ENCODE results near the gene INCA1. TPM values are rescaled to one million over a fixed set of nuclear protein-coding genes. Genes with fewer than 3 reads are reported as not detected.

Gene INCA1
- total and polyA plus RNA-seq, 2 experiments from 2014 or later: 2.7 to 4.1 TPM

- H3K27ac ChIP-seq: peak within 1 kb of the TSS; percentile 95
- H3K4me2 ChIP-seq: peak within 1 kb of the TSS; percentile 94
- peaks cover 24% of the 10 kb centered on the region for H3K4me1 ChIP-seq (ENCODE audit: insufficient read depth)
- peak within 1 kb of the TSS; percentile 72 for H3K4me3 ChIP-seq
- peak within 1 kb of the TSS; percentile 37 for H2AFZ ChIP-seq
- no peaks in the 10 kb centered on the region for H3K9me3 ChIP-seq (ENCODE audit: low read depth)
- no peaks in the 10 kb centered on the region for H3K27me3 ChIP-seq
- WGBS (ENCODE audit: low lambda C conversion rate, missing lambda C conversion rate): under 1% methylated on average over 65 of the region's 72 CpGs
- no peaks in the 10 kb centered on the region for H3K9me2 ChIP-seq (replicated peaks; ENCODE audit: insufficient read depth)
- H4K20me1 ChIP-seq (ENCODE audit: insufficient read depth, poor library complexity, severe bottlenecking): peaks cover 5% of the 10 kb centered on the region
- H3K36me3 ChIP-seq (replicated peaks; ENCODE audit: insufficient read depth, low read depth): no peaks in the 10 kb centered on the region
- TF ChIP-seq EZH2 (IDR thresholded peaks at IDR 0.05; ENCODE audit: borderline replicate concordance) (no peak), CTCF (IDR thresholded peaks at IDR 0.05; ENCODE audit: poor library complexity) (no peak), EZH2phosphoT487 (IDR thresholded peaks at IDR 0.05; ENCODE audit: low read depth, severe bottlenecking, unreplicated experiment) (no peak)
- peaks cover 55% of the 10 kb centered on the region for H3K79me2 ChIP-seq
- peak; percentile 99 for DNase-seq (ENCODE audit: low spot score)
Measured at GRCh38 chr17:4939796-4940554, 57.3 kb downstream of the INCA1 start, which contains the start of the genes RNF167 and SLC25A11. Gene RNF167, plus strand, starts transcription at chr17:4940268. Its CDS starts 642 bp downstream, at chr17:4940910. Gene SLC25A11, minus strand, starts transcription at chr17:4940046. Its CDS starts 136 bp downstream, at chr17:4939910.

GRCh38 chr17:4939546-4939795 lies 57.9 kb downstream of the INCA1 start:
- peaks cover 23% of the 10 kb centered on the region for H3K4me1 ChIP-seq (ENCODE audit: insufficient read depth)
- peak overlapping the region; percentile 94 for H3K4me2 ChIP-seq
- H3K27me3 ChIP-seq: no peaks in the 10 kb centered on the region
- peak overlapping the region; percentile 63 for H3K4me3 ChIP-seq
- no peaks in the 10 kb centered on the region for H3K36me3 ChIP-seq (replicated peaks; ENCODE audit: insufficient read depth, low read depth)
- 0% methylated on average over 15 of the region's 16 CpGs for WGBS (ENCODE audit: low lambda C conversion rate, missing lambda C conversion rate)
- H4K20me1 ChIP-seq (ENCODE audit: insufficient read depth, poor library complexity, severe bottlenecking): no peaks in the 10 kb centered on the region
- no peaks in the 10 kb centered on the region for H3K9me3 ChIP-seq (ENCODE audit: low read depth)
- H3K79me2 ChIP-seq: peaks cover 50% of the 10 kb centered on the region
- no peaks in the 10 kb centered on the region for H3K9me2 ChIP-seq (replicated peaks; ENCODE audit: insufficient read depth)
- DNase-seq (ENCODE audit: low spot score): no peak
- H3K27ac ChIP-seq: peak overlapping the region; percentile 95
- TF ChIP-seq EZH2 (IDR thresholded peaks at IDR 0.05; ENCODE audit: borderline replicate concordance): no peak
- no peak for TF ChIP-seq CTCF (IDR thresholded peaks at IDR 0.05; ENCODE audit: poor library complexity)
- no peak for TF ChIP-seq EZH2phosphoT487 (IDR thresholded peaks at IDR 0.05; ENCODE audit: low read depth, severe bottlenecking, unreplicated experiment)
- peak overlapping the region; percentile 26 for H2AFZ ChIP-seq

- H3K4me1 ChIP-seq (ENCODE audit: insufficient read depth): peaks cover 23% of the 10 kb centered on the region
- H3K4me3 ChIP-seq: peak overlapping the region; percentile 63
- H2AFZ ChIP-seq: peak overlapping the region; percentile 26
- DNase-seq (ENCODE audit: low spot score): no peak
- no peaks in the 10 kb centered on the region for H3K36me3 ChIP-seq (replicated peaks; ENCODE audit: insufficient read depth, low read depth)
- WGBS (ENCODE audit: low lambda C conversion rate, missing lambda C conversion rate): 69% methylated on average over 19 of the region's 19 CpGs
- H3K4me2 ChIP-seq: peak overlapping the region; percentile 94
- peaks cover 44% of the 10 kb centered on the region for H3K79me2 ChIP-seq
- no peaks in the 10 kb centered on the region for H3K9me3 ChIP-seq (ENCODE audit: low read depth)
- no peaks in the 10 kb centered on the region for H4K20me1 ChIP-seq (ENCODE audit: insufficient read depth, poor library complexity, severe bottlenecking)
- H3K27ac ChIP-seq: peak overlapping the region; percentile 95
- H3K27me3 ChIP-seq: no peaks in the 10 kb centered on the region
- no peaks in the 10 kb centered on the region for H3K9me2 ChIP-seq (replicated peaks; ENCODE audit: insufficient read depth)
- TF ChIP-seq EZH2phosphoT487 (IDR thresholded peaks at IDR 0.05; ENCODE audit: low read depth, severe bottlenecking, unreplicated experiment) (no peak), EZH2 (IDR thresholded peaks at IDR 0.05; ENCODE audit: borderline replicate concordance) (no peak), CTCF (IDR thresholded peaks at IDR 0.05; ENCODE audit: poor library complexity) (no peak)
Measured at GRCh38 chr17:4938688-4939545, 58.4 kb downstream of the INCA1 start.

Small RNAs within 50 kb of the gene (microRNA-seq; reads per million reads assigned to microRNA genes)
- not detected for gene MIR6864
- gene MIR6865: 1.8 reads per million

Small RNAs within 50 kb of the gene (small RNA-seq; reads per million reads assigned to genes)
- gene MIR6864: not detected
- gene MIR6865: not detected

Other genes with a start within 250 kb of the INCA1 start
- 16.7 and 20.8 TPM in 2 replicates for gene TM4SF5, start 225.6 kb downstream of the INCA1 start, total RNA-seq
- gene TM4SF5, start 225.6 kb downstream of the INCA1 start, polyA plus RNA-seq: 42.6 and 54.0 TPM in 2 replicates
- 0.33 TPM in 1 of 2 replicates, not detected in the other for gene VMO1, start 211.2 kb downstream of the INCA1 start, total RNA-seq
- gene VMO1, start 211.2 kb downstream of the INCA1 start, polyA plus RNA-seq: 2.7 and 4.3 TPM in 2 replicates
- 36.4 and 40.1 TPM in 2 replicates for gene GLTPD2, start 208.6 kb downstream of the INCA1 start, total RNA-seq
- gene GLTPD2, start 208.6 kb downstream of the INCA1 start, polyA plus RNA-seq: 80.7 and 100.0 TPM in 2 replicates
- gene PSMB6, start 201.4 kb downstream of the INCA1 start, total RNA-seq: 126 and 154 TPM in 2 replicates
- gene PSMB6, start 201.4 kb downstream of the INCA1 start, polyA plus RNA-seq: 287 and 295 TPM in 2 replicates
- gene PLD2, start 190.4 kb downstream of the INCA1 start, total RNA-seq: 13.9 and 25.2 TPM in 2 replicates
- 21.8 and 27.3 TPM in 2 replicates for gene PLD2, start 190.4 kb downstream of the INCA1 start, polyA plus RNA-seq
- 24.4 and 45.3 TPM in 2 replicates for gene MINK1, start 164.2 kb downstream of the INCA1 start, total RNA-seq
- 39.7 and 49.4 TPM in 2 replicates for gene MINK1, start 164.2 kb downstream of the INCA1 start, polyA plus RNA-seq
- gene C17orf107, start 98.0 kb downstream of the INCA1 start, total RNA-seq: 7.4 and 9.1 TPM in 2 replicates
- 8.8 and 14.1 TPM in 2 replicates for gene C17orf107, start 98.0 kb downstream of the INCA1 start, polyA plus RNA-seq
- gene CHRNE, start 94.4 kb downstream of the INCA1 start, total RNA-seq: 0.60 and 1.0 TPM in 2 replicates
- 0.83 and 1.2 TPM in 2 replicates for gene CHRNE, start 94.4 kb downstream of the INCA1 start, polyA plus RNA-seq
- gene GP1BA, start 65.2 kb downstream of the INCA1 start, total RNA-seq: not detected in 2 replicates
- gene GP1BA, start 65.2 kb downstream of the INCA1 start, polyA plus RNA-seq: 0.06 TPM in 1 of 2 replicates, not detected in the other
- gene SLC25A11, start 57.5 kb downstream of the INCA1 start, total RNA-seq: 42.9 and 59.5 TPM in 2 replicates
- gene SLC25A11, start 57.5 kb downstream of the INCA1 start, polyA plus RNA-seq: 78.7 and 84.8 TPM in 2 replicates
- 59.2 and 65.1 TPM in 2 replicates for gene RNF167, start 57.3 kb downstream of the INCA1 start, total RNA-seq
- 66.5 and 75.3 TPM in 2 replicates for gene RNF167, start 57.3 kb downstream of the INCA1 start, polyA plus RNA-seq
- 244 and 280 TPM in 2 replicates for gene PFN1, start 49.0 kb downstream of the INCA1 start, total RNA-seq
- gene PFN1, start 49.0 kb downstream of the INCA1 start, polyA plus RNA-seq: 706 and 713 TPM in 2 replicates
- 16.3 and 18.7 TPM in 2 replicates for gene ENO3, start 46.4 kb downstream of the INCA1 start, total RNA-seq
- 30.2 and 40.4 TPM in 2 replicates for gene ENO3, start 46.4 kb downstream of the INCA1 start, polyA plus RNA-seq
- gene SPAG7, start 29.7 kb downstream of the INCA1 start, total RNA-seq: 64.3 and 85.7 TPM in 2 replicates
- gene SPAG7, start 29.7 kb downstream of the INCA1 start, polyA plus RNA-seq: 194 and 224 TPM in 2 replicates
- 6.9 and 12.5 TPM in 2 replicates for gene CAMTA2, start 9.8 kb downstream of the INCA1 start, total RNA-seq
- gene CAMTA2, start 9.8 kb downstream of the INCA1 start, polyA plus RNA-seq: 45.6 and 47.5 TPM in 2 replicates
- gene KIF1C, start 428 bp upstream of the INCA1 start, total RNA-seq: 51.3 and 59.4 TPM in 2 replicates
- gene KIF1C, start 428 bp upstream of the INCA1 start, polyA plus RNA-seq: 65.2 and 75.9 TPM in 2 replicates
- 0.13 TPM in 1 of 2 replicates, not detected in the other for gene SLC52A1, start 37.9 kb upstream of the INCA1 start, total RNA-seq
- 0.16 TPM in 1 of 2 replicates, not detected in the other for gene SLC52A1, start 37.9 kb upstream of the INCA1 start, polyA plus RNA-seq
- gene ZFP3, start 80.9 kb upstream of the INCA1 start, total RNA-seq: 0.12 and 0.23 TPM in 2 replicates
- gene ZFP3, start 80.9 kb upstream of the INCA1 start, polyA plus RNA-seq: 0.24 and 0.32 TPM in 2 replicates
- 10.1 and 11.8 TPM in 2 replicates for gene ZNF232, start 114.4 kb upstream of the INCA1 start, total RNA-seq
- gene ZNF232, start 114.4 kb upstream of the INCA1 start, polyA plus RNA-seq: 8.1 and 12.0 TPM in 2 replicates
- 0.07 and 0.12 TPM in 2 replicates for gene USP6, start 118.5 kb upstream of the INCA1 start, total RNA-seq
- 0.11 and 0.34 TPM in 2 replicates for gene USP6, start 118.5 kb upstream of the INCA1 start, polyA plus RNA-seq
- gene ZNF594, start 194.3 kb upstream of the INCA1 start, total RNA-seq: 6.2 and 7.7 TPM in 2 replicates
- gene ZNF594, start 194.3 kb upstream of the INCA1 start, polyA plus RNA-seq: 2.8 and 3.0 TPM in 2 replicates
- gene SCIMP, start 237.3 kb upstream of the INCA1 start, total RNA-seq: 0.03 TPM in 1 of 2 replicates, not detected in the other
- 0.07 and 0.57 TPM in 2 replicates for gene SCIMP, start 237.3 kb upstream of the INCA1 start, polyA plus RNA-seq

Data from hepatocyte (in vitro differentiated cells).